Nephron (organoid): ENCODE measurements around the gene MSL3.

ENCODE experiments used
- H3K27ac Mint-ChIP-seq, 3 experiments: 2 replicates each; pipeline ENCODE4 v1.8.0; 2020; ENCODE audit warnings: mixed read lengths in 3 of 3, mild to moderate bottlenecking in 2 of 3, moderate library complexity in 1 of 3
- H3K27me3 Mint-ChIP-seq: 2 replicates; pipeline ENCODE4 v1.8.0; 2021; ENCODE audit warnings: low read depth, mild to moderate bottlenecking, moderate library complexity, mixed read lengths
- H3K36me3 Mint-ChIP-seq: 2 replicates; pipeline ENCODE4 v1.8.0; 2020; ENCODE audit warnings: low read depth, mixed read lengths
- H3K4me1 Mint-ChIP-seq: 2 replicates; pipeline ENCODE4 v1.8.0; 2020; ENCODE audit warnings: mixed read lengths
- H3K4me3 Mint-ChIP-seq, 3 experiments: 2 replicates each; pipeline ENCODE4 v1.8.0; 2020; ENCODE audit warnings: mild to moderate bottlenecking in 3 of 3, mixed read lengths in 3 of 3, moderate library complexity in 2 of 3
- H3K9me3 Mint-ChIP-seq: 2 replicates; pipeline ENCODE4 v1.8.0; 2020; ENCODE audit warnings: mixed read lengths
- CTCF ChIP-seq, 3 experiments: fragments of 200-600 bp; sonication (generic); IDR thresholded peaks; one replicate each; pipeline ENCODE4 v1.5.0; 2021; ENCODE audit warnings: antibody characterized with exemption in 3 of 3; ENCODE audit not compliant: unreplicated experiment in 3 of 3

MSL3 gene

DNA sequence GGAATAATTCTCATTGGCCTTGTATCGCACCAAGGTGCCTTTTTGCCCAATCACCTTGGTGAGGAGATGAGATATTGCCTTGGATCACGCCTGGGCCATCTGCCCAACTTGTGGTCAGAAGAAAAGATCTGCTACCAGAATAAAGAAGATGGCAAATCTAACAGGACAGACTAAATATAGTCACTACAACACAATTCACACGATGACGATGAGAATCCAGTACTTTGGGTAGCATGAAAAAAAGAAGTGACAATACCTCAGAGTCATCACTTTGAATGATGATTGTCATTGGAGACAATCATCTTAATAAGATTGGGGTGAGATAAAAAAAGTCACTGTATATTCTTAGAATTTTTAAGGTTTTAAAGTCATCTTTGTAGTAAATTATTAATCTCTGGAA, 7.3 kb upstream of the MSL3 start:
- Mint-ChIP-seq H3K4me3 (no peak overlapping the region), H3K36me3 (no peaks in the 10 kb centered on the region), H3K4me1 (no peaks in the 10 kb centered on the region), H3K9me3 (no peaks in the 10 kb centered on the region), H3K27me3 (no peaks in the 10 kb centered on the region), H3K27ac (no peak overlapping the region)
- no peak for TF ChIP-seq CTCF (IDR thresholded peaks at IDR 0.05; ENCODE audit: unreplicated experiment in 3 of 3)

DNA sequence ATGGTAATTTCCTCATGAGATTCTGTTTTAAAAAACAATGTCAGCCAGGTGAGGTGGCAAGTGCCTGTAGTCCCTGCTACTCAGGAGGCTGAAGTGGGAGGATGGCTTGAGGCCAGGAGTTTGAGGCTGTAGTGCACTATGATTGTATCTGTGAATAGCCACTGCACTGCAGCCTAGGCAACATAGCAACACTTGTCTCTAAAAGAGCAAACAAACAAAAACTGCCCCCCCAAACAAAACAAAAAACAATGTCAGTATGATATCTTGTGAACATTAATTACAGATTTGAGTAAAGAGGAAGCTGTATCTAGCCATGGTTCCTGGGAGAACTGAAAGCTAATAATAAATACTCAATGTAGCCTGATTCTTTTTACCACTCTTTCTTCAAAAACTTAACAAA, 6.8 kb upstream of the MSL3 start:
- H3K27me3 Mint-ChIP-seq: no peaks in the 10 kb centered on the region
- H3K4me1 Mint-ChIP-seq: no peaks in the 10 kb centered on the region
- no peaks in the 10 kb centered on the region for H3K36me3 Mint-ChIP-seq

DNA sequence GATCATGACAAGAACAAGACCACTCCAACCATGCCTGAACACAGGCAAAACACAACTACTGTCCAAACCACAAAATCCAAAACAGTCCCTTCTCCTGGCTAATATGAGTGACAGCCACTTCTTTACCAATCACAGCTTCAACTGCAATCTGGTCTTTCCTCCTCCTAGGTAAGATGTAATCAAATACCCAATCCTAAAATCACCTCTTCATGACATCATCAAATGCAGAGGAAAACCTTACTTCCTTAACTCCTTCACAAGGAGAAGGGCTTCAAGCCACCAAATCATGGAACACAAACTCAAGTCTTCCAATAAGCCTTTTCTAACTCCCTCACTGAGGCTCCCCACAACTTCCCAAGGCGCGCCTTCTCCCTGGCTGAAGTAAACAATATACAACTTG, 4.4 kb upstream of the MSL3 start:
- no peaks in the 10 kb centered on the region for H3K4me1 Mint-ChIP-seq
- no peaks in the 10 kb centered on the region for H3K36me3 Mint-ChIP-seq
- H3K27ac Mint-ChIP-seq: no peak overlapping the region
- H3K4me3 Mint-ChIP-seq: no peak overlapping the region
- no peaks in the 10 kb centered on the region for H3K9me3 Mint-ChIP-seq
- no peaks in the 10 kb centered on the region for H3K27me3 Mint-ChIP-seq
- no peak for TF ChIP-seq CTCF (IDR thresholded peaks at IDR 0.05; ENCODE audit: unreplicated experiment in 3 of 3)

More for the DNA sequence above, 6.8 kb upstream of the MSL3 start:
- no peak for TF ChIP-seq CTCF (IDR thresholded peaks at IDR 0.05; ENCODE audit: unreplicated experiment in 3 of 3)
- Mint-ChIP-seq H3K27ac (no peak overlapping the region), H3K9me3 (no peaks in the 10 kb centered on the region), H3K4me3 (no peak overlapping the region)

GRCh38 chrX:11754958-11755645, 2.9 kb upstream of the MSL3 start:
- no peak for TF ChIP-seq CTCF (IDR thresholded peaks at IDR 0.05; ENCODE audit: unreplicated experiment in 3 of 3)
- peaks cover 4% of the 10 kb centered on the region for H3K36me3 Mint-ChIP-seq
- no peak overlapping the region for H3K4me3 Mint-ChIP-seq
- no peak overlapping the region for H3K27ac Mint-ChIP-seq
- no peaks in the 10 kb centered on the region for H3K27me3 Mint-ChIP-seq
- no peaks in the 10 kb centered on the region for H3K9me3 Mint-ChIP-seq
- peaks cover 6% of the 10 kb centered on the region for H3K4me1 Mint-ChIP-seq

GRCh38 chrX:11755724-11756123, 2.3 kb upstream of the MSL3 start:
- H3K4me3 Mint-ChIP-seq: peak overlapping the region; percentile 31 to 49 (median 47)
- peaks cover 5% of the 10 kb centered on the region for H3K36me3 Mint-ChIP-seq
- H3K4me1 Mint-ChIP-seq: peaks cover 6% of the 10 kb centered on the region
- no peaks in the 10 kb centered on the region for H3K27me3 Mint-ChIP-seq
- H3K9me3 Mint-ChIP-seq: no peaks in the 10 kb centered on the region
- H3K27ac Mint-ChIP-seq: no peak overlapping the region
- no peak for TF ChIP-seq CTCF (IDR thresholded peaks at IDR 0.05; ENCODE audit: unreplicated experiment in 3 of 3)
